ENCODE data around the gene HOXB4. TPM values are rescaled to one million over a fixed set of nuclear protein-coding genes. Genes with fewer than 3 reads are reported as not detected.

Gene HOXB4
- total RNA-seq, 1 donor from 2014 or later = not detected

DNA sequence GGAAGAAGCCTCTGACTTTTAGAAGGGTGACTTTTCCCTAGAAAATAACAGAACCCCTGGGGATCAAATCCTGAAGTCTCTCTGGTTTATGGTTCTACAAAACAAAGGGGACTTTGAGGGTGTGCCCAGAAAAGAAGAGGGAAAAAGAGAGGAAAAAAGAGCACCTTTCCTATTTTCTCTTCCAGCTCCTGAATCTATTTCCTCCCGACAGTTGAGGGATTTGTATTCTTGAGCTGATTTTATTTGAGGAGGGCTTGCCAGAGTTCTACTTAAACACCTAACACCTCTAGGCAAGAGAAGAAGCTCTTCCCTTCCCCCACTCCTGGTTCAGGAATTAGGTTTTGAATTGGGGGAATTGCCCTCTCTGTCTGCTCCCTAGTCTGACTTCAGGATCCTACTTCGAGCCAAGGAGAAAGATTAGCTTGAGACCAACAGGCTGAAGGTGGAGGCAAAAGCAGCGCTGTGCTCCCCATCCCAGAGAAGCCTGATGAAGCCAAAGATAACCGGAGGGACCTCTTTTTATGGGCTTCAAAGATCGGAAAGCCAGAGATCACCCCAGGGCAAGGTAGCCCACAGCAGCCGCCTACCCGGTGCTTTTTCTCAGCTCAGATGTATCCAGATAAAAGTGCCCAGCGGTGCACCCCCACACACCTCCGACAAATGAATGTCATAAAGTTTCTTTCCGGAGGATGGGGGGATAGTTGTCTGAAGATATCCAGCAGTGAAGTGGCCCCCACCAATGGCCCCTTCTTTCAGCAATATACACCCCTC is 11.1 kb upstream of the HOXB4 start:
- no peaks in the 10 kb centered on the region for H3K9me3 Mint-ChIP-seq (ENCODE audit: low read depth)
- H3K4me3 Mint-ChIP-seq (ENCODE audit: unreplicated experiment) = no peak overlapping the region

DNA sequence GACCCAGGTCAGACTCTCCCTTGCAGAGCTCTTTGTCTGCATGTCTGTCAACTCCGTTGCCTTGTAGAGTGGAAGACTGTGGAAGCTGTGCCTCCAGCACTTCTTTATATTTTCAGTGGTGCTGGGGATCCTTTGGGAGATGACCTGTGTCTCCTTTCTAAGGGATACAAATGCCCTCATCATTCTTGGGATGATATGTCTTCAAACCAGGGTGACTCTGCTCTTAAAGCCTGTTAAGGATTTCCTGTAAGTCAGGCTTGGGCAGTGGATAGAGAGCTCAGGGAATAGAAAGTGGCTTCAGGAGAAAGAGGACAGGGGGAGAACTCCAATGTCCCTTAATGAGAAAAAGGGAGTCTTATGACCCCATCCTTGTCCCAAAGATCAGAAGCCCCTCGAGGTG is 10.4 kb upstream of the HOXB4 start:
- Mint-ChIP-seq H3K27ac (ENCODE audit: unreplicated experiment) (no peak overlapping the region), H3K27me3 (ENCODE audit: low read depth) (peaks cover 92% of the 10 kb centered on the region), H3K4me3 (ENCODE audit: unreplicated experiment) (no peak overlapping the region), H3K9me3 (ENCODE audit: low read depth) (no peaks in the 10 kb centered on the region), H3K36me3 (ENCODE audit: low read depth) (no peaks in the 10 kb centered on the region), H3K4me1 (ENCODE audit: low read depth) (peaks cover 14% of the 10 kb centered on the region)
- DNase-seq (ENCODE audit: low spot score) = no peak
- TF ChIP-seq, protein P1, sequence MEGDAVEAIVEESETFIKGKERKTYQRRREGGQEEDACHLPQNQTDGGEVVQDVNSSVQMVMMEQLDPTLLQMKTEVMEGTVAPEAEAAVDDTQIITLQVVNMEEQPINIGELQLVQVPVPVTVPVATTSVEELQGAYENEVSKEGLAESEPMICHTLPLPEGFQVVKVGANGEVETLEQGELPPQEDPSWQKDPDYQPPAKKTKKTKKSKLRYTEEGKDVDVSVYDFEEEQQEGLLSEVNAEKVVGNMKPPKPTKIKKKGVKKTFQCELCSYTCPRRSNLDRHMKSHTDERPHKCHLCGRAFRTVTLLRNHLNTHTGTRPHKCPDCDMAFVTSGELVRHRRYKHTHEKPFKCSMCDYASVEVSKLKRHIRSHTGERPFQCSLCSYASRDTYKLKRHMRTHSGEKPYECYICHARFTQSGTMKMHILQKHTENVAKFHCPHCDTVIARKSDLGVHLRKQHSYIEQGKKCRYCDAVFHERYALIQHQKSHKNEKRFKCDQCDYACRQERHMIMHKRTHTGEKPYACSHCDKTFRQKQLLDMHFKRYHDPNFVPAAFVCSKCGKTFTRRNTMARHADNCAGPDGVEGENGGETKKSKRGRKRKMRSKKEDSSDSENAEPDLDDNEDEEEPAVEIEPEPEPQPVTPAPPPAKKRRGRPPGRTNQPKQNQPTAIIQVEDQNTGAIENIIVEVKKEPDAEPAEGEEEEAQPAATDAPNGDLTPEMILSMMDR (IDR thresholded peaks at IDR 0.05) = no peak

More for the DNA sequence above, 11.1 kb upstream of the HOXB4 start:
- TF ChIP-seq, protein P1 (IDR thresholded peaks at IDR 0.05) = no peak
- DNase-seq (ENCODE audit: low spot score) = no peak
- Mint-ChIP-seq H3K4me1 (ENCODE audit: low read depth) (peaks cover 17% of the 10 kb centered on the region), H3K36me3 (ENCODE audit: low read depth) (no peaks in the 10 kb centered on the region), H3K27me3 (ENCODE audit: low read depth) (peaks cover 93% of the 10 kb centered on the region), H3K27ac (ENCODE audit: unreplicated experiment) (no peak overlapping the region)

DNA sequence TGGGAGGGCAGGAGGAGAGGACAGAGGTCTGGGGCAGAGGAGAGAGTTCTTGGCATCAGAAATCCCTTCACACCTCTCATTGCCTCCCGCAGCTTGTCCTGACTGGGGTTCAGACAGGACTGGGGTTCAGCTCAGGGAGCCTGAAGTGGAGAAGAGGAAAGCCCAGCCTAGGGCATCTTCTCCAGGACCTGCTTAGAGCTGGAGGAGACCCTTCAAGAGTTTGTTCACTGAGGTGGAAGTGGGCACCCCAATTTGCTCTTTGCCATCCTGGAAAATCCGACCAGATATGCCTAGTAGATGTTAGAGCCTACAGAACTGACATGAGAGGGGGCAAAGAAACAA is 9.9 kb upstream of the HOXB4 start:
- H3K4me1 Mint-ChIP-seq (ENCODE audit: low read depth) = peaks cover 14% of the 10 kb centered on the region
- H3K27me3 Mint-ChIP-seq (ENCODE audit: low read depth) = peaks cover 92% of the 10 kb centered on the region
- no peak for DNase-seq (ENCODE audit: low spot score)
- H3K36me3 Mint-ChIP-seq (ENCODE audit: low read depth) = no peaks in the 10 kb centered on the region
- no peak overlapping the region for H3K4me3 Mint-ChIP-seq (ENCODE audit: unreplicated experiment)
- TF ChIP-seq, protein P1 (IDR thresholded peaks at IDR 0.05) = no peak
- H3K27ac Mint-ChIP-seq (ENCODE audit: unreplicated experiment) = no peak overlapping the region
- no peaks in the 10 kb centered on the region for H3K9me3 Mint-ChIP-seq (ENCODE audit: low read depth)

DNA sequence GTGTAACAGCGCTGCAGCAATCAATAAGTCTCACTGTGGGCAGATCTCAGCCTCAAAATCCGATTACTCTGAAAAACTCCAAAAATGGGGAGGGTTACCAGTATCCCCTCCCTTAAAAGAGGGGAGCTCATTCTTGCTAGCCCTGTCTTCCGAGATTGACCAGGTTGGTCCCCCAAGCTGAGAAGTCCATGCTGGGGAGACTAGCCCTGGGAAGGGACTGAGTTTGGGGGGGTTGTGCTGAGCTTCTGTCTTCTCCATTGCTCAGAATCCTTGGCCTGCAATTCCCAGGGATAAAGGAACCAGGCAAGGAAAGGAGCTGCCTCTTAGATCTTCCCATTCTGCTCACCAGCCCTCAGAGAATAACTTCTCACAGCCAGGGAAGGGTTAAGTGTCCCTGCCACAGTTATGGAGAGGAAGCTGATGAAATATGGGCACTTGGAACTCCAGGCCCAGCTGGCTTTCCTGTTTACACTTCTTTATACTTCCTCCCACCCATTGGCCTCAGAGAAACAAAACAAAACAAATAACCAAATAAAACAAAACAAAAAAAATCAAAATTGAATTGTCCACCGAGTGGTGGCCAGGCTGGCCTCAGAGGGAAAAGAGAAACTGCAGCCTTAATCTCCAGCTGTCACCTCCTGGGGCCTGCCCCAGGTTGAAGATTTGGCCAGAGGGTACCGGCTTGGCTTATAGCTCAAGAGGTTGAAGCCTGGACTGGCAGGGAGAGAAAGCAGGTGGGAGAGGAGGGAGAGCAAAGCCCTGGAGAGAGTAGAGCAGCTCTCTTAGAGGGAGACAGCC is 9.3 kb upstream of the HOXB4 start:
- DNase-seq (ENCODE audit: low spot score) = no peak
- no peaks in the 10 kb centered on the region for H3K9me3 Mint-ChIP-seq (ENCODE audit: low read depth)
- H3K27ac Mint-ChIP-seq (ENCODE audit: unreplicated experiment) = no peak overlapping the region
- TF ChIP-seq, protein P1 (IDR thresholded peaks at IDR 0.05) = no peak
- H3K27me3 Mint-ChIP-seq (ENCODE audit: low read depth) = peaks cover 93% of the 10 kb centered on the region
- peaks cover 14% of the 10 kb centered on the region for H3K4me1 Mint-ChIP-seq (ENCODE audit: low read depth)
- H3K4me3 Mint-ChIP-seq (ENCODE audit: unreplicated experiment) = no peak overlapping the region
- no peaks in the 10 kb centered on the region for H3K36me3 Mint-ChIP-seq (ENCODE audit: low read depth)

DNA sequence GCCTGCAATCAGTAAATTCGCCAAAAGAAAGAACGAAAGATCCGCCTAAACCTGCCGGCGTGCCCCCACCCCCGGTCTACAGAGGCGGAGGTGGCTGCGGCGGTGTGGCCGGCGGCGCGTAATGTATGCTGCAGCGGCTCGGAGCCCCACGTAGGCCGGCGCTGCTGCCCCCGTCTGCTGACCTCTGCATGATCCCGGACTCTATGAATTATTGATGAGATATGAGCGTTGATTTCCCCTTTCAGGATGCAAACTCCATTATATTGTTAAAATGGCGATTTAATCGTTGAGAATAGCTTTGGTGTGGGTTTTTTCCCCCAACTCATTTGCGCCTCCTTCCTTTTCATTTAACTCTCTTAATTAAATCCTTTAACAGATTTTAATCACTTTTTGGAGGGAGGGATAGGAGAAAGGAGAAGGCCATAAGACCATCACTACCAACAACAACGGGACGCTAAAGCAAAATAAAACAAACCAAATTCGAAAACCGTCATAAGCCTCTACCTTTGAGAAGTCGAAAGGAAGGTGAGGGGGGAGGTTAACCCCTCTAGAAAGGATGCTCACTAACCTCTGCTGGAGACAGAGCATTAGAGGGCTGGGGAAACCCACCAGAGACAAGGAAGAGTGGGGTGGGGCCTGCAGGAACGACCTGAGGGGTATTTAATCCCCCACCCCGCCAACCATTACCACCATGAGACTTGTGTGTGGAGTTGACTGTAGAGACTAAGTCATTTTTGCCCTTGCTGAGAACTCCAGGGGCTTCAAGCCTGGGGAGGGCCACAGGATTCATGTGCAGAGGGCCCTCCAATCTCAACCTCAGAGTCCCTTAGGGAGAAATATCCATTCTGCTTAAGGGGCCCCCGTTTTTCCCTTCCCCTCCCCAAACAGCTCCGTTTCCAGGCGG is 8.5 kb upstream of the HOXB4 start:
- Mint-ChIP-seq H3K36me3 (ENCODE audit: low read depth) (no peaks in the 10 kb centered on the region), H3K27ac (ENCODE audit: unreplicated experiment) (no peak overlapping the region), H3K27me3 (ENCODE audit: low read depth) (peaks cover 93% of the 10 kb centered on the region), H3K4me1 (ENCODE audit: low read depth) (peaks cover 17% of the 10 kb centered on the region), H3K9me3 (ENCODE audit: low read depth) (no peaks in the 10 kb centered on the region), H3K4me3 (ENCODE audit: unreplicated experiment) (no peak overlapping the region)
- DNase-seq (ENCODE audit: low spot score) = no peak
- TF ChIP-seq, protein P1 (IDR thresholded peaks at IDR 0.05) = no peak

Measured in chondrocyte (in vitro differentiated cells).